GM12801 (cell line): Measurements from ENCODE around the gene PCGF3.

ENCODE experiments used
- TF ChIP-seq, protein P1 (sequence below): IDR thresholded peaks from one replicate; pipeline ENCODE4 v1.5.1; 2011; ENCODE audit warnings: control low read depth; ENCODE audit not compliant: insufficient read length; ENCODE audit errors: extremely low read depth

PCGF3 gene

DNA sequence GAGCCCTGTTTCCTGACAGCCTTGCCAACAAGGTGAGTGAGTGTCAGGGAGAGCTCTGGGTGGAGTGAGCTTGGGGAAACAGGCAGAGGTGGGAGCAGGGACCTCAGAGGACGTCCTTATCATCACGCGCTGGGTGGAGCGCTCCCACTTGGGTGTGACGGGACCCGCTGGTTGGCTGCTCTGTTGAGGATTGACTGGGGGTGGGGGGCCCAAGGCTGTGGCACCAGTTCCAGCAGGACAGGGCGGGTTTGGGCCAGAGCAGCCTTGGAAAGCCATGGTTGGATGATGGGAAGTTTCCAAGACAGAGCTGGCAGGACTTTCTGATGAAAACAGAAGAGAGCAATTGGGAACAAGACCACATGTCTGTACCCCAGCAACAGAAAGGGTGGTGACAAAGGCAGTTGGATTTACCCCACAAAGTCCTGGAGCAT is 3.0 kb upstream of the PCGF3 start:
- TF ChIP-seq, protein P1, sequence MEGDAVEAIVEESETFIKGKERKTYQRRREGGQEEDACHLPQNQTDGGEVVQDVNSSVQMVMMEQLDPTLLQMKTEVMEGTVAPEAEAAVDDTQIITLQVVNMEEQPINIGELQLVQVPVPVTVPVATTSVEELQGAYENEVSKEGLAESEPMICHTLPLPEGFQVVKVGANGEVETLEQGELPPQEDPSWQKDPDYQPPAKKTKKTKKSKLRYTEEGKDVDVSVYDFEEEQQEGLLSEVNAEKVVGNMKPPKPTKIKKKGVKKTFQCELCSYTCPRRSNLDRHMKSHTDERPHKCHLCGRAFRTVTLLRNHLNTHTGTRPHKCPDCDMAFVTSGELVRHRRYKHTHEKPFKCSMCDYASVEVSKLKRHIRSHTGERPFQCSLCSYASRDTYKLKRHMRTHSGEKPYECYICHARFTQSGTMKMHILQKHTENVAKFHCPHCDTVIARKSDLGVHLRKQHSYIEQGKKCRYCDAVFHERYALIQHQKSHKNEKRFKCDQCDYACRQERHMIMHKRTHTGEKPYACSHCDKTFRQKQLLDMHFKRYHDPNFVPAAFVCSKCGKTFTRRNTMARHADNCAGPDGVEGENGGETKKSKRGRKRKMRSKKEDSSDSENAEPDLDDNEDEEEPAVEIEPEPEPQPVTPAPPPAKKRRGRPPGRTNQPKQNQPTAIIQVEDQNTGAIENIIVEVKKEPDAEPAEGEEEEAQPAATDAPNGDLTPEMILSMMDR, result no peak

- TF ChIP-seq, protein P1, result no peak
Measured at GRCh38 chr4:703336-704197, 2.1 kb upstream of the PCGF3 start.

GRCh38 chr4:704198-704891 is 1.3 kb upstream of the PCGF3 start:
- TF ChIP-seq, protein P1, result no peak

DNA sequence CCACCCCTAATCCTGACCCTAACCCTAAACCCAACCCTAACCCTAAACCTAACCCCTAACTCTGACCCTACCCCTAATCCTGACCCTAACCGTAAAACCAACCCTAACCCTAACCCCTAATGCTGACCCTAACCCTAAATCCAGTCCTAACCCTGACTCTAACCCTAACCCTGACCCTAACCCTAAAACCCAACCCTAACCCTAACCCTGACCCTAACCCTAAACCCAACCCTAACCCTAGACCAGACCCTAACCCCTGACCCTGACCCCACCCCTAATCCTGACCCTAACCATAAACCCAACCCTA is 708 bp upstream of the PCGF3 start:
- TF ChIP-seq, protein P1, result no peak

DNA sequence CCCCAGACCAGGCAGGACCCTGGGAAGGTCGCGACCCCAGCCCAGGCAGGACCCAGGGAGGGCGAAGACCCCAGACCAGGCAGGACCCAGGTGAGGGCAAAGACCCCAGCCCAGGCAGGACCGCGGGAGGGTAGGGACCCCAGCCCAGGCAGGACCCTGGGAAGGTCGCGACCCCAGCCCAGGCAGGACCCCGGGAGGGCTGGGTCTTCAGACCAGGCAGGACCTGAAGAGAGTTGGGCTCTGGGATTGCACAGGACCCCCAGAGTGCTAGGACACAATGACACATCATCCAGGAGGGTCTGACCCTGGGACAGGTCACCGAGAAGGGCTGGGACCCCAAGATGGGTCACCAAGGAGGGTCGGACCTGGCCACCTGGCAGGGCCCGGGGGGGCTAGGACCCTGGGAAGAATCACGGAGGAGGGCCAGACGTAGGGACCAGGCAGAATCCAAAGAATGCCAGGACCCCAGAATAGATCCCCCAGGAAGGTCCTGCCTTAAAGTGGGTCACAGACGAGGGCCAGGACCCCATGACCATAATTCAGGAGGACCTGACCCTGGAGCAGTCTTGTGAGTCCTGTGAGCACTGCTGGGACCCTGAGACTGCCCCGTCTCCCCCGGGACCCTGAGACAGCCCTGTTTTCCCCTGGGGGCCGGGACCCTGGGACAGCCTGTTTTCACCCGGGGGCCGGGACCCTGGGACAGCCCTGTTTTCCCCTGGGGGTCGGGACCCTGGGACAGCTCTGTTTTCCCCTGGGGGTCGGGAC is 1.4 kb downstream of the PCGF3 start:
- TF ChIP-seq, protein P1, result no peak

DNA sequence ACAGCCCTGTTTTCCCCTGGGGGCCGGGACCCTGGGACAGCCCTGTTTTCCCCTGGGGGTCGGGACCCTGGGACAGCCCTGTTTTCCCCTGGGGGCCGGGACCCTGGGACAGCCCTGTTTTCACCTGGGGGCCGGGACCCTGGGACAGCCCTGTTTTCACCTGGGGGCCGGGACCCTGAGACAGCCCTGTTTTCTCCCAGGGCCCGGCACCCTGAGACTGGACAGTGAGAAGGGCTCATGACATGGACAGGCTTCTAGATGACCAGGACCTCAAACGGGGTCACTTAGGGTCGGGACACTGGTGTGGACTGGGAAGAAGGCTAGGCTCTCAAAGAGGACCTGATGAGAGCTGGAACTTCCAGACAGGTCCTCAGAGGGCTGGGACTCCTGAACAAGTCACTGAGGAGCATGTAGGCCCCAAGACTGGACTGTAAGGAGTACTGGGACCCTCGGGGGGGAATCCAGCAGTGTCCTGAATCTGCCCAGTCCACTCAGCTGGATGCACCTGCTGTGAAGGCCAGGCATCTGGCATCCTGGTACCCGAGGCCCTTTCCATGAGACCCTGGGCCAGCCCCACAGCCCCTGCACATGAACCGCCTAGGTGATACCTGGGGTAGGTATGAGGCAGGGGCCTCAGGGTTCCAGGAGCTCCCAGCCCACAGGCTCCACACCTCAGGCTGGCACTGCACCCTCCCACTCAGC is 2.4 kb downstream of the PCGF3 start:
- TF ChIP-seq, protein P1, result no peak

- TF ChIP-seq, protein P1, result no peak
Measured at GRCh38 chr4:708631-708933, 3.0 kb downstream of the PCGF3 start.
